ENCODE results near the gene MACROD1. TPM values are rescaled to one million over a fixed set of nuclear protein-coding genes. Genes with fewer than 3 reads are reported as not detected.

MACROD1 gene
- total RNA-seq, 4 donors from 2014 or later, result 30.6 to 45.0 (median 35.0) TPM

GRCh38 chr11:64204464-64204989 is 38.6 kb upstream of the MACROD1 start:
- peak in 1 of 2 donors; percentile 77 for TF ChIP-seq EP300 (IDR thresholded peaks at IDR 0.05)
- TF ChIP-seq CTCF (IDR thresholded peaks at IDR 0.05), result peak; percentile 68 to 82 (median 75)
- no peak for TF ChIP-seq POLR2A (IDR thresholded peaks at IDR 0.05)
- no peaks in the 10 kb centered on the region for H3K9me3 ChIP-seq
- no peak overlapping the region for H3K4me3 ChIP-seq
- peak; percentile 85 to 92 for DNase-seq (ENCODE audit: low spot score in 2 of 2)
- peak overlapping the region in 1 of 4 donors; percentile 5 for H3K27ac ChIP-seq
- no peaks in the 10 kb centered on the region for H3K27me3 ChIP-seq
- peaks cover 0 to 81% (median 23%) of the 10 kb centered on the region in 3 donors for H3K36me3 ChIP-seq
- 31 to 34% methylated on average over 7 of the region's 7 CpGs for WGBS, 2 donors
- H3K4me1 ChIP-seq, result peaks cover 0 to 26% (median 10%) of the 10 kb centered on the region in 4 donors

- Histone ChIP-seq H3K27me3 (no peaks in the 10 kb centered on the region), H3K27ac (no peak overlapping the region), H3K4me1 (peaks cover 0 to 25% (median 10%) of the 10 kb centered on the region in 4 donors), H3K36me3 (peaks cover 0 to 84% (median 24%) of the 10 kb centered on the region in 3 donors), H3K4me3 (no peak overlapping the region), H3K9me3 (no peaks in the 10 kb centered on the region)
- WGBS, 2 donors, result 82 to 83% methylated on average over 15 to 16 of the region's 16 CpGs
- no peak for DNase-seq (ENCODE audit: low spot score in 2 of 2)
- TF ChIP-seq POLR2A (IDR thresholded peaks at IDR 0.05) (no peak), EP300 (IDR thresholded peaks at IDR 0.05) (no peak), CTCF (IDR thresholded peaks at IDR 0.05) (no peak)
These were observed 38.1 kb upstream of the MACROD1 start for GRCh38 chr11:64204080-64204440.

GRCh38 chr11:64203421-64204079 is 37.6 kb upstream of the MACROD1 start:
- no peak for DNase-seq (ENCODE audit: low spot score in 2 of 2)
- TF ChIP-seq POLR2A (IDR thresholded peaks at IDR 0.05), result no peak
- TF ChIP-seq EP300 (IDR thresholded peaks at IDR 0.05), result no peak
- no peak for TF ChIP-seq CTCF (IDR thresholded peaks at IDR 0.05)
- no peak overlapping the region for H3K27ac ChIP-seq
- H3K4me3 ChIP-seq, result no peak overlapping the region
- no peaks in the 10 kb centered on the region for H3K9me3 ChIP-seq
- H3K27me3 ChIP-seq, result no peaks in the 10 kb centered on the region
- peaks cover 3 to 84% (median 24%) of the 10 kb centered on the region in 3 donors for H3K36me3 ChIP-seq
- WGBS, 2 donors, result 88 to 90% methylated on average over 27 of the region's 27 CpGs
- H3K4me1 ChIP-seq, result peaks cover 0 to 20% (median 10%) of the 10 kb centered on the region in 4 donors

- Histone ChIP-seq H3K36me3 (peaks cover 4 to 87% (median 24%) of the 10 kb centered on the region in 3 donors), H3K27ac (no peak overlapping the region), H3K4me1 (peaks cover 0 to 14% (median 8%) of the 10 kb centered on the region in 4 donors), H3K4me3 (no peak overlapping the region), H3K27me3 (no peaks in the 10 kb centered on the region), H3K9me3 (no peaks in the 10 kb centered on the region)
- TF ChIP-seq POLR2A (IDR thresholded peaks at IDR 0.05) (no peak), EP300 (IDR thresholded peaks at IDR 0.05) (no peak), CTCF (IDR thresholded peaks at IDR 0.05) (no peak)
- WGBS, 2 donors, result 81 to 96% methylated on average over 9 of the region's 9 CpGs
- no peak for DNase-seq (ENCODE audit: low spot score in 2 of 2)
These were observed 37.1 kb upstream of the MACROD1 start for GRCh38 chr11:64202992-64203391.

GRCh38 chr11:64201543-64201942 is 35.6 kb upstream of the MACROD1 start:
- WGBS, 2 donors, result 77 to 85% methylated on average over 3 of the region's 3 CpGs

More at GRCh38 chr11:64201543-64201942, 35.6 kb upstream of the MACROD1 start:
- Histone ChIP-seq H3K4me1 (peaks cover 0 to 13% (median 7%) of the 10 kb centered on the region in 4 donors), H3K27me3 (no peaks in the 10 kb centered on the region), H3K36me3 (peaks cover 7 to 95% (median 26%) of the 10 kb centered on the region in 3 donors), H3K4me3 (no peak overlapping the region), H3K27ac (no peak overlapping the region), H3K9me3 (no peaks in the 10 kb centered on the region)
- no peak for TF ChIP-seq POLR2A (IDR thresholded peaks at IDR 0.05)
- TF ChIP-seq EP300 (IDR thresholded peaks at IDR 0.05), result no peak
- TF ChIP-seq CTCF (IDR thresholded peaks at IDR 0.05), result no peak
- no peak for DNase-seq (ENCODE audit: low spot score in 2 of 2)
